Measurements from ENCODE around the gene CCT2.
A peak's percentile ranks its signal among the peaks of the same experiment; 100 is the strongest.

Gene CCT2

GRCh38 chr12:69644511-69644910 lies 59.3 kb downstream of the CCT2 start:
- DNase-seq: no peak

- no peak for DNase-seq
Observed at GRCh38 chr12:69645031-69645430, 59.8 kb downstream of the CCT2 start.

- DNase-seq: no peak
Observed at GRCh38 chr12:69647178-69647577, 61.9 kb downstream of the CCT2 start.

- DNase-seq: peak; percentile 91
Observed at GRCh38 chr12:69648476-69648875, 63.2 kb downstream of the CCT2 start.

- DNase-seq: no peak
Observed at GRCh38 chr12:69649529-69649928, 64.3 kb downstream of the CCT2 start.
